GM10266 (cell line): Measurements from ENCODE around the gene RNF146.

ENCODE experiments used
- DNase-seq: peaks from one replicate; pipeline ENCODE4 v3.0.0; 2012; ENCODE audit errors: extremely low spot score
- CTCF ChIP-seq: IDR thresholded peaks from 2 replicates; pipeline ENCODE4 v1.5.1; 2012; ENCODE audit warnings: mild to moderate bottlenecking, low read depth; ENCODE audit not compliant: control insufficient read depth, insufficient read depth; ENCODE audit errors: missing control alignments

Gene RNF146

GRCh38 chr6:127247114-127248096, 19.3 kb upstream of the RNF146 start:
- DNase-seq = no peak

DNA sequence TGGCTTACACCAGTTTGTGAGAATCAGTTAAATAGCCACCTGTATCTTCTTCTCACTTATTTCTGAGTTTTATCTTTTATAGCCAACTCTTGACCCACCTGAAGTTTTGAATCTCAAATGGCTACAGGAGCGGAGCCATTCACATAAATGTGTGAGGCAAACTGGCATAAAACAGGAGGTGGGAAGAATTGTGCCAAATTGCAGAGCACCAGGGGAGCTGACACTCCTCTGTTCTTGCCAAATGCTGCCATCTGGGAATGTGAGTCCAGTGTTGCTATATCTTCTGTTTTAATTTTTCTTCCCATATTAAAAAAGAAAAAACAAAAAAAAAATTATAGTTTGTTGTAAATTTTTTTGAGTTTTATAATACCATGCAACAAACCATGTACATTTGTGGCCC, 17.0 kb upstream of the RNF146 start:
- DNase-seq = no peak
- TF ChIP-seq CTCF = no peak

More at GRCh38 chr6:127247114-127248096, 19.3 kb upstream of the RNF146 start:
- no peak for TF ChIP-seq CTCF

GRCh38 chr6:127255286-127255685, 11.4 kb upstream of the RNF146 start:
- no peak for DNase-seq
- no peak for TF ChIP-seq CTCF

- TF ChIP-seq CTCF = no peak
- no peak for DNase-seq
Measured at GRCh38 chr6:127262896-127263295, 3.8 kb upstream of the RNF146 start.

DNA sequence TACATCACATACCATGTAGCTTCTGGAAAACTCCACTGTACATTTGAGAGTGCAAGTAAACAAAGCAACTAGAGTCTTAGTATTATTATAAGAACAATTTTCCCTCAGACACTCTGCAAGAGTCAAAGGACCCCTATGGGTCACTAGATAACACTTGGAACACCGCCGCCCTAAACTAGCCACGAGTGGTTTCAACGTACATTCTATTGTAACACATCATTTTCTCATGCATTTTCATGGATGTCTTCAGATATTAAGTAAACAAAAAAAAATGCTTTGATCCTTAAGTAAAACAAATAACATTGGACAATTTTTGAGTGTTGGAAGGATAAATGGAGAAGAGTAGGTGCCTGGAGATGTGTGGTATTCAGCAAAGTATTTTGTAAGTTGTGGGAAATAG, 3.2 kb upstream of the RNF146 start:
- TF ChIP-seq CTCF = no peak

GRCh38 chr6:127266892-127267645, 405 bp downstream of the RNF146 start:
- no peak for TF ChIP-seq CTCF
- DNase-seq = peak; percentile 80

More for the DNA sequence above, 3.2 kb upstream of the RNF146 start:
- no peak for DNase-seq
